B cell (primary cell): ENCODE results near the gene MBD3. TPM values are rescaled to one million over a fixed set of nuclear protein-coding genes. Genes with fewer than 3 reads are reported as not detected.
"Not testable (repeated sequence)": the region's sequence is repeated elsewhere in the genome, so short reads cannot be mapped to it uniquely, and the experiment has no call there.

Source experiments
- ATAC-seq: fragments of 200-7000 bp; cut with Tn5 transposase; one replicate; pipeline ENCODE4 v1.10.0; 2021; ENCODE audit warnings: low read depth, mild to moderate bottlenecking, moderate number of reproducible peaks, moderate library complexity
- CTCF ChIA-PET: fragments of 350-600 bp; sonication (Branson Sonifier 250); formaldehyde crosslinking; loops from one replicate; lab custom pipeline; 2021; ENCODE audit warnings: antibody characterized with exemption, inconsistent platforms; lab: Charles Lee
- POLR2A ChIA-PET: fragments of 350-600 bp; sonication (Branson Sonifier 250); formaldehyde crosslinking; loops from one replicate; lab custom pipeline; 2021; ENCODE audit warnings: antibody characterized with exemption; lab: Charles Lee
- DNase-seq: peaks from one replicate; pipeline ENCODE4 v3.0.0; 2013
- H2AFZ ChIP-seq: 2 replicates; pipeline ENCODE4 v1.6.1; 2012; ENCODE audit warnings: mild to moderate bottlenecking, low read depth, low read length; ENCODE audit not compliant: insufficient read depth, poor library complexity, severe bottlenecking
- H3K27ac ChIP-seq, 2 donors: 1 replicate in 1 of 2; 2 replicates in 1 of 2; pipeline ENCODE4 v1.5.1; 2012 to 2013; ENCODE audit warnings: low read length in 2 of 2, mild to moderate bottlenecking in 2 of 2, moderate library complexity in 1 of 2
- H3K27me3 ChIP-seq, 4 experiments: fragments of 200-600 bp in 1 of 4; sonication (generic) in 1 of 4; replicated peaks in 1 of 4; 1 replicate in 2 of 4; 2 replicates in 2 of 4; pipeline versions ENCODE4 v1.6.1 to v1.7.0; 2013 to 2016; ENCODE audit warnings: low read length in 3 of 4, mild to moderate bottlenecking in 2 of 4, mixed read lengths in 1 of 4, moderate library complexity in 1 of 4; ENCODE audit not compliant: insufficient read depth in 4 of 4, control insufficient read depth in 3 of 4; ENCODE audit errors: control extremely low read depth in 1 of 4
- H3K36me3 ChIP-seq, 2 experiments: replicated peaks in 1 of 2; 1 replicate in 1 of 2; 2 replicates in 1 of 2; pipeline versions ENCODE4 v1.6.1 to v1.7.1; 2013; ENCODE audit warnings: low read length in 1 of 2; ENCODE audit not compliant: insufficient read depth in 2 of 2, control insufficient read depth in 1 of 2; ENCODE audit errors: control extremely low read depth in 1 of 2, extremely low read depth in 1 of 2
- H3K4me1 ChIP-seq, 2 donors: fragments of 200-600 bp in 1 of 2; sonication (generic) in 1 of 2; 1 replicate in 1 of 2; 2 replicates in 1 of 2; pipeline versions ENCODE4 v1.5.1 to v1.6.1; 2013 to 2017; ENCODE audit warnings: low read length in 2 of 2; ENCODE audit not compliant: control insufficient read depth in 2 of 2, insufficient read depth in 2 of 2
- H3K4me2 ChIP-seq: replicated peaks from 2 replicates; pipeline ENCODE3; 2012; ENCODE audit warnings: mild to moderate bottlenecking, low read depth, low read length; ENCODE audit not compliant: poor library complexity, severe bottlenecking
- H3K4me3 ChIP-seq, 5 experiments: fragments of 200-600 bp in 1 of 5; sonication (generic) in 1 of 5; 1 replicate in 3 of 5; 2 replicates in 2 of 5; pipeline versions ENCODE4 v1.5.1 to v1.7.0; 2011 to 2016; ENCODE audit warnings: low read length in 4 of 5, mild to moderate bottlenecking in 4 of 5, low read depth in 2 of 5, control low read depth in 1 of 5, moderate library complexity in 1 of 5; ENCODE audit not compliant: insufficient read depth in 1 of 5; ENCODE audit errors: control extremely low read depth in 1 of 5, extremely low read depth in 1 of 5
- H3K79me2 ChIP-seq: fragments of 200-600 bp; sonication (generic); one replicate; pipeline ENCODE4 v1.6.0; 2016; ENCODE audit warnings: low read length; ENCODE audit not compliant: control insufficient read depth, insufficient read depth
- H3K9ac ChIP-seq: fragments of 200-600 bp; sonication (generic); 2 replicates; pipeline ENCODE4 v1.6.1; 2017; ENCODE audit warnings: mild to moderate bottlenecking, low read length, moderate library complexity
- H3K9me3 ChIP-seq, 3 donors: one replicate each; pipeline versions ENCODE4 v1.6.1 to v1.7.1; 2013; ENCODE audit warnings: low read length in 2 of 3; ENCODE audit not compliant: control insufficient read depth in 2 of 3, insufficient read depth in 1 of 3; ENCODE audit errors: control extremely low read depth in 1 of 3
- H4K20me1 ChIP-seq: 2 replicates; pipeline ENCODE4 v1.6.0; 2012; ENCODE audit warnings: mild to moderate bottlenecking, low read length; ENCODE audit not compliant: insufficient read depth, control insufficient read depth, poor library complexity, severe bottlenecking
- H3K27ac Mint-ChIP-seq: one replicate; pipeline ENCODE4 v1.8.0; 2021; ENCODE audit warnings: mixed read lengths
- H3K27me3 Mint-ChIP-seq: one replicate; pipeline ENCODE4 v1.8.0; 2021; ENCODE audit warnings: mixed read lengths
- H3K4me1 Mint-ChIP-seq: one replicate; pipeline ENCODE4 v1.8.0; 2021; ENCODE audit warnings: mixed read lengths
- H3K4me3 Mint-ChIP-seq: one replicate; pipeline ENCODE4 v1.8.0; 2021; ENCODE audit warnings: mixed read lengths
- H3K9me3 Mint-ChIP-seq: one replicate; pipeline ENCODE4 v1.8.0; 2022; ENCODE audit warnings: mixed read lengths; ENCODE audit not compliant: insufficient read depth
- EZH2 ChIP-seq: IDR thresholded peaks from 2 replicates; pipeline ENCODE4 v1.6.1; 2012; ENCODE audit warnings: borderline replicate concordance, low read depth, mild to moderate bottlenecking, moderate library complexity, low read length; ENCODE audit not compliant: insufficient read depth, poor library complexity, severe bottlenecking
- WGBS: methylation state at CpG from one replicate; pipeline ENCODE4 v1.1.5; 2013; ENCODE audit warnings: missing lambda C conversion rate; ENCODE audit not compliant: insufficient coverage; 5-methylcytosine and 5-hydroxymethylcytosine counted together
- intact Hi-C: fragments of 100-400 bp; cut with micrococcal nuclease; formaldehyde crosslinking; loops from one replicate; pipeline ENCODE4 v1.10.0; 2022
- polyA plus RNA-seq: library from polyadenylated mRNA; depleted of rRNA; stranded (reverse); fragments of >200 nt; gene quantifications from 2 replicates; pipeline ENCODE4 v1.2.3, GENCODE V29; 2012
- total RNA-seq, 2 donors: library from RNA; stranded (reverse); fragments of 120-200 nt in 1 of 2; gene quantifications; 1 replicate in 1 of 2; 2 replicates in 1 of 2; pipeline versions ENCODE4 v1.2.3 to v1.2.4, GENCODE V29; 2013 to 2022

Gene MBD3
- total and polyA plus RNA-seq, 2 donors (not counting 1 experiment from before 2014, with no cell fraction given): 48.1 to 84.6 TPM

DNA sequence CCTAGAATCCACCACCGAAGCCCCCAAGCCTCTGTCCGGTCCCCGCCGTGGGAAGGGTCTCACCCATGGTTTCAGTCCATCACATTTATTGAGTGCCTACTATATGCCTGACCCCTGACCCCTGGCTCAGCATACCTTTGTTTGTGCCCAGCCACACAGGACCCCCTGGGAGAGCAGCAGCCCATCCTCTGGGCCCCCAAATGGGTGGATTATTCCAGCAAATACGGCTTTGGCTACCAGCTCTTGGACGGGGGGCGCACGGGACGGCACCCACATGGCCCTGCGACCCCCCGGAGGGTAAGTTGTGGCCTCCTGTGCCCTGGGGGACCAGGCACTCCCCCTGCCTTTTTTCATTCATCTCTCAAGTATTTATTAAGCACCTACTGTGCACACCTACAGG, 61.1 kb downstream of the MBD3 start:
- Histone ChIP-seq H3K79me2 (no peaks in the 10 kb centered on the region), H3K9ac (no peak overlapping the region), H3K27me3 (peaks cover 0 to 9% (median 0%) of the 10 kb centered on the region in 4 experiments), H3K9me3 (peaks cover 0 to 12% (median 0%) of the 10 kb centered on the region in 3 donors), H3K4me3 (no peak overlapping the region), H3K36me3 (no peaks in the 10 kb centered on the region), H3K4me1 (no peaks in the 10 kb centered on the region), H2AFZ (no peak overlapping the region), H4K20me1 (no peaks in the 10 kb centered on the region), H3K27ac (no peak overlapping the region), H3K4me2 (no peak overlapping the region)
- H3K27ac Mint-ChIP-seq: no peak overlapping the region
- no peak for ATAC-seq
- no peak overlapping the region for H3K4me3 Mint-ChIP-seq
- 91% methylated on average over 11 of the region's 11 CpGs for WGBS
- ChIA-PET POLR2A (interaction anchor here (0.5 kb wide), 1 partner anchor 10 kb away, joined by 4 read pairs; no protein-coding TSS in a partner anchor), CTCF (no interaction called here)
- no peaks in the 10 kb centered on the region for H3K4me1 Mint-ChIP-seq
- no peak for TF ChIP-seq EZH2
- H3K9me3 Mint-ChIP-seq: no peaks in the 10 kb centered on the region
- H3K27me3 Mint-ChIP-seq: peaks cover 22% of the 10 kb centered on the region
- DNase-seq: no peak
- intact Hi-C loops: no loop called here

DNA sequence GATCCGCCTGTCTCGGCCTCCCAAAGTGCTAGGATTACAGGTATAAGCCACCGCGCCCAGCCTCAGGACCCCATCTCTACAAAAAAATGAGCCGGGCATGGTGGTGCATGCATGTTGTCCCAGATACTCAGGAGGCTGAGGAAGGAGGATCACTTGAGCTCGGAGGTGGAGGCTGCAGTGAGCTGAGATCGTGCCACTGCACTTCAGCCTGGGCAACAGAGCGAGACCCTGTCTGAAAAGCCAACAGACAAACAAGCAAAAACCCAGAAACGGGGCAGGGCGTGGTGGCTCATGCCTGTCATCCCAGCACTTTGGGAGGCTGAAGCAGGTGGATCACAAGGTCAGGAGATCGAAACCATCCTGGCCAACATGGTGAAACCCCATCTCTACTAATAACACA, 61.8 kb downstream of the MBD3 start:
- H3K4me3 Mint-ChIP-seq, H3K27ac ChIP-seq, H3K4me1 ChIP-seq, H3K36me3 ChIP-seq, H3K4me3 ChIP-seq, H3K9me3 Mint-ChIP-seq, ATAC-seq, H3K4me1 Mint-ChIP-seq, H4K20me1 ChIP-seq, H2AFZ ChIP-seq, H3K79me2 ChIP-seq, H3K9ac ChIP-seq, intact Hi-C loops, H3K4me2 ChIP-seq, H3K27ac Mint-ChIP-seq, POLR2A ChIA-PET, DNase-seq: not testable (repeated sequence)
- H3K9me3 ChIP-seq: peaks cover 0 to 11% (median 0%) of the 10 kb centered on the region in 3 donors
- CTCF ChIA-PET: interaction anchor here (0.6 kb wide), 1 partner anchor 294 kb away, joined by 3 read pairs; no protein-coding TSS in a partner anchor
- H3K27me3 Mint-ChIP-seq: peaks cover 29% of the 10 kb centered on the region
- WGBS: 95% methylated on average over 7 of the region's 11 CpGs
- peaks cover 0 to 15% (median 0%) of the 10 kb centered on the region in 4 experiments for H3K27me3 ChIP-seq
